ENCODE measurements around the gene NEMP2.

The NEMP2 gene

GRCh38 chr2:190534310-190535120 lies at the start of gene NEMP2:
Gene NEMP2 (minus strand): TSS chr2:190534722. CDS start chr2:190534655, 67 bp downstream.
- Mint-ChIP-seq H3K36me3 (peaks cover 9% of the 10 kb centered on the region), H3K9me3 (no peaks in the 10 kb centered on the region), H3K4me1 (peaks cover 62% of the 10 kb centered on the region), H3K4me3 (peak within 1 kb of the TSS; percentile 96), H3K27me3 (no peaks in the 10 kb centered on the region), H3K27ac (peak within 1 kb of the TSS; percentile 99)

GRCh38 chr2:190583507-190584337 lies 49.2 kb upstream of the NEMP2 start:
- Mint-ChIP-seq H3K27ac (no peak overlapping the region), H3K36me3 (no peaks in the 10 kb centered on the region), H3K4me1 (peaks cover 5% of the 10 kb centered on the region), H3K4me3 (no peak overlapping the region), H3K9me3 (peaks cover 5% of the 10 kb centered on the region), H3K27me3 (no peaks in the 10 kb centered on the region)

GRCh38 chr2:190582736-190583506 lies 48.4 kb upstream of the NEMP2 start:
- Mint-ChIP-seq H3K4me1 (peaks cover 13% of the 10 kb centered on the region), H3K4me3 (no peak overlapping the region), H3K27me3 (no peaks in the 10 kb centered on the region), H3K36me3 (no peaks in the 10 kb centered on the region), H3K27ac (no peak overlapping the region), H3K9me3 (peaks cover 5% of the 10 kb centered on the region)

GRCh38 chr2:190582019-190582418 lies 47.5 kb upstream of the NEMP2 start:
- Mint-ChIP-seq H3K27ac (no peak overlapping the region), H3K4me1 (peaks cover 17% of the 10 kb centered on the region), H3K9me3 (peaks cover 5% of the 10 kb centered on the region), H3K27me3 (no peaks in the 10 kb centered on the region), H3K4me3 (no peak overlapping the region), H3K36me3 (no peaks in the 10 kb centered on the region)

- H3K4me1 Mint-ChIP-seq, result peaks cover 32% of the 10 kb centered on the region
- H3K9me3 Mint-ChIP-seq, result peaks cover 5% of the 10 kb centered on the region
- no peak overlapping the region for H3K4me3 Mint-ChIP-seq
- H3K27me3 Mint-ChIP-seq, result no peaks in the 10 kb centered on the region
- H3K27ac Mint-ChIP-seq, result no peak overlapping the region
- no peaks in the 10 kb centered on the region for H3K36me3 Mint-ChIP-seq
Observed at GRCh38 chr2:190579915-190580846, 45.7 kb upstream of the NEMP2 start.

GRCh38 chr2:190579058-190579410 lies 44.5 kb upstream of the NEMP2 start:
- Mint-ChIP-seq H3K4me3 (no peak overlapping the region), H3K27me3 (no peaks in the 10 kb centered on the region), H3K27ac (no peak overlapping the region), H3K36me3 (no peaks in the 10 kb centered on the region), H3K4me1 (peaks cover 36% of the 10 kb centered on the region), H3K9me3 (peaks cover 3% of the 10 kb centered on the region)

GRCh38 chr2:190578158-190579057 lies 43.9 kb upstream of the NEMP2 start:
- H3K4me3 Mint-ChIP-seq, result no peak overlapping the region
- H3K36me3 Mint-ChIP-seq, result no peaks in the 10 kb centered on the region
- no peak overlapping the region for H3K27ac Mint-ChIP-seq
- peaks cover 36% of the 10 kb centered on the region for H3K4me1 Mint-ChIP-seq
- H3K9me3 Mint-ChIP-seq, result no peaks in the 10 kb centered on the region
- no peaks in the 10 kb centered on the region for H3K27me3 Mint-ChIP-seq

GRCh38 chr2:190576573-190576972 lies 42.1 kb upstream of the NEMP2 start:
- Mint-ChIP-seq H3K4me3 (no peak overlapping the region), H3K9me3 (no peaks in the 10 kb centered on the region), H3K27me3 (no peaks in the 10 kb centered on the region), H3K27ac (no peak overlapping the region), H3K4me1 (peaks cover 39% of the 10 kb centered on the region), H3K36me3 (no peaks in the 10 kb centered on the region)

- peak overlapping the region; percentile 52 for H3K27ac Mint-ChIP-seq
- no peaks in the 10 kb centered on the region for H3K36me3 Mint-ChIP-seq
- H3K27me3 Mint-ChIP-seq, result no peaks in the 10 kb centered on the region
- peak overlapping the region; percentile 15 for H3K4me3 Mint-ChIP-seq
- H3K9me3 Mint-ChIP-seq, result no peaks in the 10 kb centered on the region
- peaks cover 39% of the 10 kb centered on the region for H3K4me1 Mint-ChIP-seq
Observed at GRCh38 chr2:190575263-190575662, 40.7 kb upstream of the NEMP2 start.

- H3K4me3 Mint-ChIP-seq, result no peak overlapping the region
Observed at GRCh38 chr2:190574169-190574568, 39.6 kb upstream of the NEMP2 start.

GRCh38 chr2:190572246-190572645 lies 37.7 kb upstream of the NEMP2 start:
- H3K27me3 Mint-ChIP-seq, result no peaks in the 10 kb centered on the region
- peaks cover 3% of the 10 kb centered on the region for H3K36me3 Mint-ChIP-seq
- no peak overlapping the region for H3K27ac Mint-ChIP-seq
- H3K4me1 Mint-ChIP-seq, result peaks cover 23% of the 10 kb centered on the region
- H3K4me3 Mint-ChIP-seq, result no peak overlapping the region
- H3K9me3 Mint-ChIP-seq, result peaks cover 6% of the 10 kb centered on the region

More at GRCh38 chr2:190574169-190574568, 39.6 kb upstream of the NEMP2 start:
- peaks cover 38% of the 10 kb centered on the region for H3K4me1 Mint-ChIP-seq
- no peaks in the 10 kb centered on the region for H3K9me3 Mint-ChIP-seq
- H3K27ac Mint-ChIP-seq, result no peak overlapping the region
- H3K36me3 Mint-ChIP-seq, result no peaks in the 10 kb centered on the region
- no peaks in the 10 kb centered on the region for H3K27me3 Mint-ChIP-seq

GRCh38 chr2:190571686-190572085 lies 37.2 kb upstream of the NEMP2 start:
- no peak overlapping the region for H3K4me3 Mint-ChIP-seq

GRCh38 chr2:190570871-190571270 lies 36.3 kb upstream of the NEMP2 start:
- H3K27me3 Mint-ChIP-seq, result no peaks in the 10 kb centered on the region
- peaks cover 11% of the 10 kb centered on the region for H3K9me3 Mint-ChIP-seq
- peaks cover 4% of the 10 kb centered on the region for H3K36me3 Mint-ChIP-seq
- H3K27ac Mint-ChIP-seq, result no peak overlapping the region
- H3K4me3 Mint-ChIP-seq, result no peak overlapping the region
- H3K4me1 Mint-ChIP-seq, result peaks cover 20% of the 10 kb centered on the region

More at GRCh38 chr2:190571686-190572085, 37.2 kb upstream of the NEMP2 start:
- Mint-ChIP-seq H3K9me3 (peaks cover 9% of the 10 kb centered on the region), H3K27me3 (no peaks in the 10 kb centered on the region), H3K27ac (no peak overlapping the region), H3K4me1 (peaks cover 22% of the 10 kb centered on the region), H3K36me3 (peaks cover 4% of the 10 kb centered on the region)

All from activated naive CD4-positive, alpha-beta T cell treated with anti-CD3 and anti-CD28 coated beads, Interleukin-2, amount 50 U/mL, for 24 hours (primary cell).